Measurements from ENCODE around the gene FGD5.

DNA sequence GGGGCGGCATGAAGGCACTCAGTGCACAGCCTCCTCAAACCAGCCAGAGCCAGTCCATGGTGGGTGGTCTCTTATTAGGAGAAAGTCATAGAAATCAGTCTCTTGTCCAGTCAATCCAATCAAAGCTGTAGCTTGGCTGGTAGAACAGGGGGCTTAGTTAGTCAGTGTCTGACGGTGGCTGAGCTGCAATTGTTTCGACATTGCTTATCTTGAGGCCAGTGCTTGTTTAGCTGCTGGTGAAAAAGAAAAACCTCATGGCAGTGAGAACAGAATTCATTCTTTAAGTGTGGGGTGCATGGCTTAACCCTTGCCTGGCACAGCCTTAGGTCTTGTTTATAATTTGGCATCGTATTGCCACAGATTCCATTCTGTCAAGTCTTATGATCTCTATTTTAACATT, 53.9 kb downstream of the FGD5 start:
- no peak for TF ChIP-seq CTCF (IDR thresholded peaks at IDR 0.05; ENCODE audit: low read length)
- TF ChIP-seq EZH2 (IDR thresholded peaks at IDR 0.05; ENCODE audit: borderline replicate concordance, low read length): no peak
